GM21786 (cell line): ENCODE results near the gene HGS.

Source experiments
- ATAC-seq: cut with Tn5 transposase; IDR thresholded peaks from one replicate; pipeline ENCODE4 v1.9.1; 2021; ENCODE audit not compliant: unreplicated experiment

HGS gene

GRCh38 chr17:81683208-81683583, 615 bp upstream of the HGS start:
- no peak for ATAC-seq

GRCh38 chr17:81684442-81684911, 666 bp downstream of the HGS start:
- no peak for ATAC-seq

- no peak for ATAC-seq
Measured at GRCh38 chr17:81685108-81685507, 1.3 kb downstream of the HGS start.

- ATAC-seq, result no peak
Measured at GRCh38 chr17:81686614-81687013, 2.8 kb downstream of the HGS start.

- no peak for ATAC-seq
Measured at GRCh38 chr17:81687770-81688541, 4.1 kb downstream of the HGS start.

- no peak for ATAC-seq
Measured at GRCh38 chr17:81688616-81689015, 4.8 kb downstream of the HGS start.

- no peak for ATAC-seq
Measured at GRCh38 chr17:81690066-81690465, 6.3 kb downstream of the HGS start.

- ATAC-seq, result no peak
Measured at GRCh38 chr17:81690549-81690948, 6.7 kb downstream of the HGS start.

- no peak for ATAC-seq
Measured at GRCh38 chr17:81691196-81691595, 7.4 kb downstream of the HGS start.

- no peak for ATAC-seq
Measured at GRCh38 chr17:81691608-81692007, 7.8 kb downstream of the HGS start.

- no peak for ATAC-seq
Measured at GRCh38 chr17:81693509-81694210, 9.8 kb downstream of the HGS start.

- ATAC-seq, result no peak
Measured at GRCh38 chr17:81694810-81695209, 11.0 kb downstream of the HGS start.

GRCh38 chr17:81695211-81695610, 11.4 kb downstream of the HGS start:
- ATAC-seq, result no peak

- no peak for ATAC-seq
Measured at GRCh38 chr17:81695801-81696200, 12.0 kb downstream of the HGS start.

- ATAC-seq, result no peak
Measured at GRCh38 chr17:81696218-81696941, 12.6 kb downstream of the HGS start.

- no peak for ATAC-seq
Measured at GRCh38 chr17:81697261-81698044, 13.6 kb downstream of the HGS start.

- no peak for ATAC-seq
Measured at GRCh38 chr17:81700353-81701287, 16.8 kb downstream of the HGS start.

GRCh38 chr17:81701288-81702071, 17.7 kb downstream of the HGS start:
- ATAC-seq, result no peak
